ENCODE data around the gene IRF2BP1.
"Not testable (repeated sequence)": the region's sequence is repeated elsewhere in the genome, so short reads cannot be mapped to it uniquely, and the experiment has no call there.

Gene IRF2BP1

DNA sequence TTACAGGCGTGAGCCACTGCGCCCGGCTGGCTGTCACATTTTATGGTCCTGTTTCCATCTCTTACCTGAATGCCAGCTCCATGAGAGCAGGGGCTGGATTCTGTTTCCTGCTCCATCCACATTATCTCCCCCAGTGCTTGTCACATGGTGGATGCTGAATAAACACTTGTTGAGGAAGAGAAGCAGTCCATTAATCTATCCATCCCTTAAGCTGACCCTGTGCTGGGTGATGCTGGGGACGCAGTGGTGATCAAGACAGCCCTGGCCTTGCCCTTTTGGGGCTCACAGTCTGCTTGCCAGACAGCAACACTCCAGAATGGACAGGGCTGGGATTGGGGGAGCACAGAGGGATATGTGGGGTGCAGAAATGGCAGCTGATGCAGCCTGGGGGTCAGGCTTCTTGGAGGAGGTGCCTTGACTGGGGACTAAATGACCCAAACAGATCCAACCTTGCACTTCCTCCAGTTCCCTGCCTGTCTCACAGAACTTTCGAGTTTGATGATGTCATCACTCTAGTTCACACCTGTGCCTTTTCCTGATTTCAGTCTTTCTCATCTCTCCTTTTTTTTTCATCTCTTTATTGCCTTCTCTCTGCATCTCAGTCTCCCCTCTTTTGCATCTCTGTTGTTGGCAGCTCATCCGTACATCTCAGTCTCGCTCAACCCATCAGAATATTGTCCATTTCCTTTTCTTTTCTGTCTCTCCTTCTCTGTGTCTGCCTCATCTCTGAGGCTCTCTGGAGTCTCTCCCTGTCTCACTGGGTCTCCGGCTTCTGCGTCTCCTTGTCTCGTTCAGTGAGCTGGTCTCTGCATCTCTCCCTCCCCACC, 4.6 kb downstream of the IRF2BP1 start:
- DNase-seq = no peak

GRCh38 chr19:45879971-45880370, 6.0 kb downstream of the IRF2BP1 start:
- DNase-seq = no peak

DNA sequence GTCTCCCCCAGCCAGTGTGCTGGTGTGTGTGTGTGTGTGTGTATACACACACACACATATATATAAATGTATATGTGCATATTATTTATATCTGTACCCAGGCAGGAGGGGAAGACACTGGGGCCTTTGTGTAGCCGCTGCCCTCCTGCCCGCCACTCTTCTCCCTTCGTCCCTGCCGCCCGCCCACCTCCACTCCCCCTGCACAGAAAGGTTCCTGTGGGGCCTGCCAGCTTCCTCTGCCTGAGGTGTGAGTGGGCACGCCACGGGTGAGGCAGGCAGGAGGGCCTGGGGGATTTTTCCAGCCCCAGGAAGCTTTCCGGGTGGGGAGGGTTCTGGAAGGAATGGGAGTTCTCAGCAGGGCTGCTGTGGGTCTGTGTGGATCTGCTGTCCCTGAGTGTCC, 6.9 kb downstream of the IRF2BP1 start:
- DNase-seq = no peak

DNA sequence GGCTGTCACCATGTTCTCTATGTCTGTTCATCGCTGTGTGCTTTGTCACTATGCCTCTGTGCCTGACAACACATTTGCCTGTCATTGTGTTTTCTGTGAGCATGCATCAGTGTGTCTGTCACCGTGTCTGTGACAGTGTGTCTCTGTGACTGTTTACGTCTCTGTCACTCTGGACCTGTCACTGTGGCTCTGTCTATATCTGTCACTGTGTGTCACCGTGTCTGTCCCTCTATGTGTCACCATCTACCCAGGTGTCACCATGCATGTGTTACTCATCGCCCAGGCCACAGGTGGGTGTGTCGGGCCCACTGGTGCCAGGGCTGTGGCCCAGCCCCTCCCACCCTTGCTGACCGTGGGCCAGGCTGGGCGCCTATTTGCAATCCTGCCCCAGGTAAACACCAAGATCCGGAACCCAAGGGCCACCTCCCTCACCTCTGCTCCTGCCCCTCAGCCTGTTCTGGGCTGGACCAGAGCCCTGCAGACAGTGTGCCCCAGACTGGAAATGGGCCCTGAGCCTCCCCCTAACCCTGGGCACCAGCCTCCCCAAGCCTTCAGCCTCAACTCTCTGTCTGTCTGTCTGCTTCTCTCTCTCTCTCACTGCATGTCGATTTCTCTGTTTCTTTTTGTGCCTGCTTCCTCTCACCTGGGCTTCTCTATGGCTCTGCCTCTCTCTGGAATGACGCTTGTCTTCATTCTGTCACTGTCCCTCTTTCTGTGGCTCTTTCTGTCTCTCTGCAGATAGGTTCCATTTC, 7.7 kb downstream of the IRF2BP1 start:
- peak; percentile 38 for DNase-seq

- DNase-seq = peak; percentile 53
These were observed 9.3 kb downstream of the IRF2BP1 start for GRCh38 chr19:45876411-45877197.

DNA sequence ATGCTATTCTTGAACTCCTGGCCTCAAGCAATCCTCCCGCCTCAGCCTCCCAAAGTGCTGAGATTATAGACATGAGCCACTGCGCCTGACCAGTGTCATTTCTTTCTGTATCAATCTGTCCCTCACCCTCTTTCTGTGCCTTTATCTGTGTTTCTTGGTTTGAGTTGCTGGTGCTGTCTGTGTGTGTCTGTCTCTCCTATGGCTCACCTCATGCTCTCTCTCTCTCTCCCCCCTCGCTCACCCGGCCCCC, 9.9 kb downstream of the IRF2BP1 start:
- no peak for DNase-seq

GRCh38 chr19:45874620-45874966, 11.3 kb downstream of the IRF2BP1 start:
- DNase-seq = no peak

GRCh38 chr19:45873219-45873772, 12.6 kb downstream of the IRF2BP1 start:
- no peak for DNase-seq

DNA sequence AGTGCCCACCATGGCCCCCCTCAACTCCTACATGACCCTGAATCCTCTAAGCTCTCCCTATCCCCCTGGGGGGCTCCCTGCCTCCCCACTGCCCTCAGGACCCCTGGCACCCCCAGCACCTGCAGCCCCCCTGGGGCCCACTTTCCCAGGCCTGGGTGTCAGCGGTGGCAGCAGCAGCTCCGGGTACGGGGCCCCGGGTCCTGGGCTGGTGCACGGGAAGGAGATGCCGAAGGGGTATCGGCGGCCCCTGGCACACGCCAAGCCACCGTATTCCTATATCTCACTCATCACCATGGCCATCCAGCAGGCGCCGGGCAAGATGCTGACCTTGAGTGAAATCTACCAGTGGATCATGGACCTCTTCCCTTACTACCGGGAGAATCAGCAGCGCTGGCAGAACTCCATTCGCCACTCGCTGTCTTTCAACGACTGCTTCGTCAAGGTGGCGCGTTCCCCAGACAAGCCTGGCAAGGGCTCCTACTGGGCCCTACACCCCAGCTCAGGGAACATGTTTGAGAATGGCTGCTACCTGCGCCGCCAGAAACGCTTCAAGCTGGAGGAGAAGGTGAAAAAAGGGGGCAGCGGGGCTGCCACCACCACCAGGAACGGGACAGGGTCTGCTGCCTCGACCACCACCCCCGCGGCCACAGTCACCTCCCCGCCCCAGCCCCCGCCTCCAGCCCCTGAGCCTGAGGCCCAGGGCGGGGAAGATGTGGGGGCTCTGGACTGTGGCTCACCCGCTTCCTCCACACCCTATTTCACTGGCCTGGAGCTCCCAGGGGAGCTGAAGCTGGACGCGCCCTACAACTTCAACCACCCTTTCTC, 13.6 kb downstream of the IRF2BP1 start:
- no peak for DNase-seq

GRCh38 chr19:45870798-45871197, 15.1 kb downstream of the IRF2BP1 start:
- DNase-seq = no peak

DNA sequence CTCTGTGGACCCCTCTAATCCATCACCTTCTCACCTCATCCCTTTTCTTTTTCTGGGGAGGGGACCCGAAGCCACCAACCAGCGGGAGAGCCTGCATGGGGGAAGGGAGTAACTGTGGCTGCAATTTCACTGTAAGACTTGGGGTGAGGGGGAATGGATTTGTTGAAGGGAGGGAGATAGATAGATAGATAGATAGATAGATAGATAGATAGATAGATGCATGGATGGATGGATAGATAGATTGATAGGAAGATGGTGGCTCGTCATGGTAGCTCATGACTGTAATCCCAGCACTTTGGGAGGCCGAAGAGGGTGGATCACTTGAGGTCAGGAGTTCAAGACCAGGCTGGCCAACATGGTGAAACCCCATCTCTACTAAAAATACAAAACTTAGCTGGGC, 18.7 kb downstream of the IRF2BP1 start:
- DNase-seq = not testable (repeated sequence)

DNA sequence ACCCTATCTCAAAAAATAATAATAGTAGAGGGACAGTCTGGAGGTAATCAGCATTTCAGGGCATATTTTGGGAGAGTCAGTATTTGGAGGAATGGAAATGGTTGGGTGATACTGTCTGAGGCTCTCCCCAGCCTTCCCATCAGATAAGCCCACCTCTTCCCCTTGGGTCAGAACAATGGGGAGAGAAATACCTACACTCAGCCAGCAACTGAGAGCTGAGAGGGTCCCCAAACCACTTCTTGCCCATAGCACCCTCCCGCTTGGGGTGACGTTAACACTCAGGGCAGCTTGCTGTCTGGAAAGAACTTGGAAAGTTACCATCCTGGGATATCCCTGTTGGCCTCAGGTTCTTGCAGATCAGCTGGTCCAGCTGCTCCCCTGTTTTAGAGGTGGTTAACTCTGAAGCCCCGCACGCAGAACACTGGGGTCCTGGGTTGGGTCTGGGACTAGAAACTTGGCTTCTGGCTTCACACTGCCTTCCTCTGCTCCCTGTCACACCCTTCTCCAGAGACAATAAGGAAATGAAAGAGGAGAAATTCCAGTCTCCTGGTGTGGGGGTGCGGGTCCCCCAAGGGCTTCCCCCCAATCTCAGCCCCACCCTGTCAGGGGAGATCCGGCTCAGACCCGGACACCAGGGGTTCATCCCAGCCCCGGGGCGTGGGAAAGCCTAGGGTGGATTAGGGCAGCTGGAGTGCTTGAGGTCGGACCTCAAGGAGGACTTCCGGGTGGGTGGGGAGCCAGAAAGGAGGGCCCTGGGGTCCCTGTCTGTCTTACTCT, 19.4 kb downstream of the IRF2BP1 start:
- no peak for DNase-seq

DNA sequence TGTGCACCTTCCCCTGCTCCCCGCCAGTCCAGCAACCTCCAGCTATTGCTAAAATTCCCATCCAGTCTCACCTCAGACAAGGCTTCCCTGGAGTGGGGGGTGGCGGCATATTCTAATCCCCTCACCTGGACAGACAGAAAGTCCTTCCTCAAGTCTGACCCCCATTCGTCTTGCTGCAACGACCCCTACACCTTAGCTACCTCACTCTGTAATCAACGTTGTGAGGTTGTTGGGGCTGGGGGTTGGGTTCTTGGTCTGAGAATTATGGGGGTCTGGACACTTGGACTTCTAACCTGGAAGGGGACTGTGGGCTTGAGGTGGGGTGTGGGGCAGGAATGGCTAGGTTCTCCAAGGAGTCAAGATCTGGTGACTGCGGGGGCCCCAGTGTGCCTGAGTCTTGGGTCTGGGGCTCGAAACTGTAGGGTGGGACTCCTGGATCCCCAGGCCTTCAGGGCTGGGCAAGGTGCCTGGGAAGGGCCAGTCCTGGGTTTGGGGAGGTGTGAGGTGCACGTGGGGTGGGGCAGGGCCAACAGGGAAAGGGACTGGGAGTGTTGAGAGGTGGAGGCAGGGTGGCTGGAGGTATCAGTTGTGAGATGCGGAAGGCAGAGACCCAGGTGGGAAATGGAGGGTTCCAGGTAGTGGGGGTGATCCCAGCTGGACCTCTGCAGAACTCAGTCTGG, 20.5 kb downstream of the IRF2BP1 start:
- DNase-seq = no peak

DNA sequence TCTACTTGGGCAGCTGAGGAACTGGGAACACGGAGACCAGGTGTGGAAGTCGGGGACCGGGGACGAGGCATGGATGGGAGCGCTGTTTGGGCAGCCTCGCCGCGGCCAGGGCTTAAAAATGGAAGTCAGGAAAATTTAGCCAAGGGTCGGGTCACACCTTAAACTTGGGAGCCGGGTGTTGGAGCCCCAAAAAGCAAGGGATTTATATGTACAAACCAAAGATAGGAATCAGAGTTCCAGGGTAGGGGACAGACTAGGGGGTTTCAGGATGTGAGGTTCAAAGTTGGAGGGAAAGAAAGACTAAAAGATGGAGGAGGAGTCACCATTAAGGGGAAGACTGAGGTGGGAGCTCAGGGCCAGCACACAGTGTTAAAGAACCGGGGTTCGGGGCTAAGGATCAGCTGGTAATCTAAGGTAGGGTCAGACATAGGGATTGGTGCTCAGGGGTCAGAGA, 21.3 kb downstream of the IRF2BP1 start:
- no peak for DNase-seq

DNA sequence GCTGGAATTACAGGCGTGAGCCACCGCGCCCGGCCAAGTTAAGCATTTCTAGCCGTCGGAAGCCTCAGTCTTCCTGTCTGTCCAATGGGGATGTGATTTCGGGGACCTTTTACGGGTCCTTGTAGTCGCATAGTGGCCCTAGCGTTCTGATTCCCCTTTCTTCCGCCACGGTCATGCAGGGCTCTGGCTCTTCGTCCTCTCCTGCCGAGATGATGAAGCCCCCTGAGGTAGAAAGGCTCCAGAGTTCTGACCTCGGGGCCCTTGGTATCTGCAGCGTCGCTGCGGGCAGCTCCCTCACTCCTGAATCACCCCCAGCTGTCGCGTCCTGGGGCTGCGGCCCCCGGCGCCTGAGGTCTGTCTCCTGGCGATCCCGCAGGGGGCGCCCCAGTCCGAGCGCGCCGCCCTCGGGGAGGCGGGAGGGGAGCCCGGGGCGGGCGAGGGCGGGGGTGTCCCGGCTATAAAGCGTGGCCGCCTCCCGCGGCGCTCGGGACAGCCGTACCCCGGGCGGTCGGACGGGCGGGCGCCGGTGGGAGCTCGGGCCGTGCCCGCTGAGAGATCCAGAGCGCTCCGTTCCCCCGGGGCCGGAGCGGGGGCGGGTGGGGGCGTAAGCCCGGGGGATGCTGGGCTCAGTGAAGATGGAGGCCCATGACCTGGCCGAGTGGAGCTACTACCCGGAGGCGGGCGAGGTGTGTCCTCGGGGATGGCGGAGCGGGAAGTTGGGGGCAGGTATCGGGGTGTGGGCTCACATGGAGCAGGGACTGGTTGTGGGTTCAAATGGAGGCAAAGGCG, 21.9 kb downstream of the IRF2BP1 start, which contains the start of gene FOXA3:
TSS of gene FOXA3 (plus strand) at position 487 of the 789 bp plus-strand sequence. CDS start at position 618, 131 bp downstream.
- DNase-seq = peak; percentile 73

DNA sequence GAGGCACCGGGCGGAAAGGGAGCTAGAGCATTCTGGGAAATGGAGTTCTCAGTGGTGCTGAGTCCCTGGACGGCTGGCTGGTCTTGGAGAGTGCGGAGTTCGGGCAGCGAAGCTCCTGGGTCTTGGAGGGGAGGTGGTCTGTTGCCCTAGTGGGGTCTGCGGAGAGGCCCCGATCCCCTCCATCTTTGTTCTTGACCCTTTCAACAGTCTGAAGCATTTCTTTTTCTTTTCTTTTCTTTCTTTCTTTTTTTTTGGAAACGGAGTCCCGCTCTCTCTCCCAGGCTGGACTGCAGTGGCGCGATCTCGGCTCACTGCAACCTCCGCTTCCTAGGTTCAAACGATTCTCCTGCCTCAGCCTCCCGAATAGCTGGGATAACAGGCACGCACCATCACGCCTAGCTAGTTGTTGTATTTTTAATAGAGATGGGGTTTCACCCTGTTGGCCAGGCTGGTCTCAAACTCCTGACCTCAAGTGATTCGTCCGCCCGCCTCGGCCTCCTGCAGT, 22.6 kb downstream of the IRF2BP1 start:
- DNase-seq = no peak

- DNase-seq = peak; percentile 99
These were observed 23.2 kb downstream of the IRF2BP1 start, which contains the start of gene SYMPK for GRCh38 chr19:45862564-45863334. TSS of gene SYMPK (minus strand) at chr19:45863147. CDS start at chr19:45854495, 8,652 bp downstream.

DNA sequence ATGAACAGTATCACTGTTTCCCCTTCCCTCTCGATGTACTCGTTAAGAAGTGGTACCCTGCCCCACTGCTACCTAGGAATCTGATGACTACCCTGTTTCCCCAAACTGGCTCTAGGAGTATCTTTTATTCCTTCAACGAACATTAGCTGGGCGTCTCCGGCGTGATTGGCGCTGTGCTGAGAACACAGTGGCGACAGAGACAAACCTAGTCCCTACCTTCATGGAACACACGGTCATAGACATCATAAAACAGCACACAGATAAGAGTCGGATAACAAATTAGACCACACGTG, 23.7 kb downstream of the IRF2BP1 start:
- DNase-seq = no peak

Measured in stimulated activated CD8-positive, alpha-beta memory T cell treated with anti-CD3 and anti-CD28 coated beads, Interleukin-4, amount 100 ng/mL, for 48 hours (primary cell).